ENCODE results near the gene PPP1R16B.

DNA sequence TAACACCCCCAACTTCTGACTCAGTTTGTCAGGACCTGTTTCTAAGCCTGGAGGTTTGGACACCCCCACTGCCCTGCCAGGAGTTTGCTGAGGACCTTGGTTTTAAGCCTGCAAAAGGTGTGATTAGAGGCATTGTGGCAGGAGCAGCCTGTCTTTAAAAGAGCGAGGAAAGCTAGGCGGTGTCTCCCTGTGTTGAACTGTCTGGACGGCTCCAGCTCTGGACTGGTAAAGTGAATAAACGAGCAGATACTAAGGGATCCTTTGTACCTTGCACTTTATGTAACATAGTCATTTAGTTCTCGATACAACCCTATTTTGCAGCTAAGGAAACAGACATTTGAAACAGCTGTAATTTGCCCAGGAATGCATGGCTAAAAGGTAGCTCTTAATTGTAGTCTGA is 135.1 kb downstream of the PPP1R16B start:
- TF ChIP-seq, protein P1, sequence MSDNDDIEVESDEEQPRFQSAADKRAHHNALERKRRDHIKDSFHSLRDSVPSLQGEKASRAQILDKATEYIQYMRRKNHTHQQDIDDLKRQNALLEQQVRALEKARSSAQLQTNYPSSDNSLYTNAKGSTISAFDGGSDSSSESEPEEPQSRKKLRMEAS (IDR thresholded peaks at IDR 0.05): no peak
- TF ChIP-seq, protein P2, sequence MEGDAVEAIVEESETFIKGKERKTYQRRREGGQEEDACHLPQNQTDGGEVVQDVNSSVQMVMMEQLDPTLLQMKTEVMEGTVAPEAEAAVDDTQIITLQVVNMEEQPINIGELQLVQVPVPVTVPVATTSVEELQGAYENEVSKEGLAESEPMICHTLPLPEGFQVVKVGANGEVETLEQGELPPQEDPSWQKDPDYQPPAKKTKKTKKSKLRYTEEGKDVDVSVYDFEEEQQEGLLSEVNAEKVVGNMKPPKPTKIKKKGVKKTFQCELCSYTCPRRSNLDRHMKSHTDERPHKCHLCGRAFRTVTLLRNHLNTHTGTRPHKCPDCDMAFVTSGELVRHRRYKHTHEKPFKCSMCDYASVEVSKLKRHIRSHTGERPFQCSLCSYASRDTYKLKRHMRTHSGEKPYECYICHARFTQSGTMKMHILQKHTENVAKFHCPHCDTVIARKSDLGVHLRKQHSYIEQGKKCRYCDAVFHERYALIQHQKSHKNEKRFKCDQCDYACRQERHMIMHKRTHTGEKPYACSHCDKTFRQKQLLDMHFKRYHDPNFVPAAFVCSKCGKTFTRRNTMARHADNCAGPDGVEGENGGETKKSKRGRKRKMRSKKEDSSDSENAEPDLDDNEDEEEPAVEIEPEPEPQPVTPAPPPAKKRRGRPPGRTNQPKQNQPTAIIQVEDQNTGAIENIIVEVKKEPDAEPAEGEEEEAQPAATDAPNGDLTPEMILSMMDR (IDR thresholded peaks at IDR 0.05): no peak
- TF ChIP-seq, protein P3, sequence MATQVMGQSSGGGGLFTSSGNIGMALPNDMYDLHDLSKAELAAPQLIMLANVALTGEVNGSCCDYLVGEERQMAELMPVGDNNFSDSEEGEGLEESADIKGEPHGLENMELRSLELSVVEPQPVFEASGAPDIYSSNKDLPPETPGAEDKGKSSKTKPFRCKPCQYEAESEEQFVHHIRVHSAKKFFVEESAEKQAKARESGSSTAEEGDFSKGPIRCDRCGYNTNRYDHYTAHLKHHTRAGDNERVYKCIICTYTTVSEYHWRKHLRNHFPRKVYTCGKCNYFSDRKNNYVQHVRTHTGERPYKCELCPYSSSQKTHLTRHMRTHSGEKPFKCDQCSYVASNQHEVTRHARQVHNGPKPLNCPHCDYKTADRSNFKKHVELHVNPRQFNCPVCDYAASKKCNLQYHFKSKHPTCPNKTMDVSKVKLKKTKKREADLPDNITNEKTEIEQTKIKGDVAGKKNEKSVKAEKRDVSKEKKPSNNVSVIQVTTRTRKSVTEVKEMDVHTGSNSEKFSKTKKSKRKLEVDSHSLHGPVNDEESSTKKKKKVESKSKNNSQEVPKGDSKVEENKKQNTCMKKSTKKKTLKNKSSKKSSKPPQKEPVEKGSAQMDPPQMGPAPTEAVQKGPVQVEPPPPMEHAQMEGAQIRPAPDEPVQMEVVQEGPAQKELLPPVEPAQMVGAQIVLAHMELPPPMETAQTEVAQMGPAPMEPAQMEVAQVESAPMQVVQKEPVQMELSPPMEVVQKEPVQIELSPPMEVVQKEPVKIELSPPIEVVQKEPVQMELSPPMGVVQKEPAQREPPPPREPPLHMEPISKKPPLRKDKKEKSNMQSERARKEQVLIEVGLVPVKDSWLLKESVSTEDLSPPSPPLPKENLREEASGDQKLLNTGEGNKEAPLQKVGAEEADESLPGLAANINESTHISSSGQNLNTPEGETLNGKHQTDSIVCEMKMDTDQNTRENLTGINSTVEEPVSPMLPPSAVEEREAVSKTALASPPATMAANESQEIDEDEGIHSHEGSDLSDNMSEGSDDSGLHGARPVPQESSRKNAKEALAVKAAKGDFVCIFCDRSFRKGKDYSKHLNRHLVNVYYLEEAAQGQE (IDR thresholded peaks at IDR 0.05): no peak
- TF ChIP-seq MYC (IDR thresholded peaks at IDR 0.05; ENCODE audit: borderline replicate concordance, low read length) (no peak), SMC3 (IDR thresholded peaks at IDR 0.05) (no peak), KDM1A (IDR thresholded peaks at IDR 0.05; ENCODE audit: low read depth) (no peak), RAD21 (conservative IDR thresholded peaks at IDR 0.05 in 1 of 2, IDR thresholded peaks at IDR 0.05 in 1 of 2) (no peak), HOXA7 (CRISPR knock-in tag; IDR thresholded peaks at IDR 0.05) (no peak), JUN (IDR thresholded peaks at IDR 0.05) (no peak)
- TF ChIP-seq, protein P4, sequence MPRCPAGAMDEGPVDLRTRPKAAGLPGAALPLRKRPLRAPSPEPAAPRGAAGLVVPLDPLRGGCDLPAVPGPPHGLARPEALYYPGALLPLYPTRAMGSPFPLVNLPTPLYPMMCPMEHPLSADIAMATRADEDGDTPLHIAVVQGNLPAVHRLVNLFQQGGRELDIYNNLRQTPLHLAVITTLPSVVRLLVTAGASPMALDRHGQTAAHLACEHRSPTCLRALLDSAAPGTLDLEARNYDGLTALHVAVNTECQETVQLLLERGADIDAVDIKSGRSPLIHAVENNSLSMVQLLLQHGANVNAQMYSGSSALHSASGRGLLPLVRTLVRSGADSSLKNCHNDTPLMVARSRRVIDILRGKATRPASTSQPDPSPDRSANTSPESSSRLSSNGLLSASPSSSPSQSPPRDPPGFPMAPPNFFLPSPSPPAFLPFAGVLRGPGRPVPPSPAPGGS (IDR thresholded peaks at IDR 0.05): no peak

Data from A549 (cell line).